ENCODE measurements around the gene IRF6.
A peak's percentile ranks its signal among the peaks of the same experiment; 100 is the strongest.

The IRF6 gene

GRCh38 chr1:209805875-209806760, at the start of gene IRF6:
Gene IRF6, minus strand, starts transcription at chr1:209806142. Its CDS starts 4,729 bp downstream, at chr1:209801413.
- no peak for FAIRE-seq

DNA sequence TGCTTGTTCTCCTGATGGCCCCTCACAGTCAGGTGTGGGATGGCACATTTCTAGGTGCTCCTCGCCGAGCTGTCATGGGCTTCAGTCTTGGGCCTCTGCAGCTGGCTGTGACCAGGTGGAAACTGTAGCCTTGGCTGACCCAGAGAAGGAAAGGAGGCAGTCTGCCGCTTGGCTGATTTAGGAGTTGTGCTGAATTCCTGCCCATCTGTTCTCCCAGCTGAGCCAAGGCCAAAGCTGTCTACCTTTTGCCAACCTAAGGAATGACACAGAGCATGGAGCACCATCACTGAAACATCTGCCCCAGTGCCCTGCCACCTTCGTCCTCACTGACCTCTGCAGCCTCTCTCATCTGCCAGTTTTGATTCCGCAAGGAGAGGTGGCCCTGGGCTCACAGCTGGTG, 49.7 kb upstream of the IRF6 start:
- FAIRE-seq: no peak

DNA sequence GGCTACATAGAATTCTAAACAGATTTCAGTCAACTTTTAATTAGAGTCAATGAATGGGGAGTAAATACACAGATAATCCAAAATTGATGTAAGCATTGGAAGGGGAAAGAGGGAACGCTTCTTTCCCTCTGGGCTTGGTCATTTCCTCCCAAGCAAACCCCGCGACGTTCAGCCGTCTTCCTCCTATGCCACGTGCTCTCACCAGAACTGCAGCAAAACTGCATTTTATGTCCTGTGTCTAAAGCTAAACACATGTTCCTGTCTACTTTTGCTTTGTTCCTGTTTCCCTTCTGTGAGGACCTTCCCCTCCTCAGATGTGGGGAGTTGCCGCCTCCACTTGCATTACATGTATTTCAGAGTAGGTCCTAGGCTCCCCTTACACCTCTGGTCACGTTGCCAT, 49.1 kb upstream of the IRF6 start:
- FAIRE-seq: no peak

GRCh38 chr1:209854196-209854595, 48.3 kb upstream of the IRF6 start:
- no peak for FAIRE-seq

- no peak for FAIRE-seq
Measured at GRCh38 chr1:209853676-209854075, 47.7 kb upstream of the IRF6 start.

DNA sequence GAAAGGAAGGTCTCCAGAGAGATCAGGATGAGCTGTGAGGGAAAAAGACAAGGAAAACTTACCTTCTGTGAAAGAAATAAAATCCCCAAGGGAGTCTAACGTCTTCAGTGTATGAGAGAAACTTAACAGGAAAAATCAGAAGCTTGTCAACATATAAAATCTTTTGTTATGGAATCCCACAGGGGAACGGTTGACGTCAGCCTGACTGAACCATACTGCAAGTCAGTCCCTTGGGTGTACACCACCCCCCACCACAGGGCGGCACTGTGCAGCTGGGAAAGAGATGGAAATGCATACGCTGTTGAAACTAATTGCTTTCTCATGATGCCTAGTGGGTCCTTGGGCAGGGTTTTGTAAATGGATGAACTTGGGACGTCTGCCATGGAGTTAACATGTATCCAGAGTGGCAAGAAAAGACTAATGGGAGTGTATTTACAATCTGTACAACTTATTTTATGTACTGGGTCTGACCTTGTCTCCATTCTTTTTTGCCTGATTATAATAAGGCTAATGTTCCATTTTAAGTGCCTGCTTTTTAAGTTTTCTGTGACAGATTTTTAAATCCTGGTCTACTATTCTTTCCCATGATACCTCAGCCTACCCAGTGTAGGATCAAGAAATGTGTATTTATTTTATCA, 44.5 kb upstream of the IRF6 start:
- FAIRE-seq: no peak

DNA sequence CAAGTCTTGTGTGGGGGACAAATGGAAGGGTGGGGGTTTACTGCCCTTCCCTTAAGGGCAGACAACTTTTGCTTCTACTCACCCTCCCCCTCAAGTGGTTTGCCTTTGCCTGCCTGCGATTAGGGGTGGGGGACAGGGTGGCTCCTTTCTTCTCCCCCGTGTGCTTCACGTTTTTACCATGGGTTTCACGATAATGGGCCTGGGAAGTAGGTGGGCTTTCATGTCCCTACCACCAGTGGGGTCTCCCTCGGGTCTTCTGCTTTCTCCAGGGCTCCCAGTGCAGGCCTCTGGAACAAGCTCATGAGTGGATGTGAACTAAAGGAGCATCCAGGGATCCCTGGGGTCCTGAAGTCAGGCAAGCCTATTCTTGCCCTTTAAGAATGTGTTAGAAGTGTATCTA, 43.4 kb upstream of the IRF6 start:
- no peak for FAIRE-seq

GRCh38 chr1:209845408-209845725, 39.4 kb upstream of the IRF6 start:
- FAIRE-seq: no peak

- no peak for FAIRE-seq
Measured at GRCh38 chr1:209844695-209845407, 38.9 kb upstream of the IRF6 start.

DNA sequence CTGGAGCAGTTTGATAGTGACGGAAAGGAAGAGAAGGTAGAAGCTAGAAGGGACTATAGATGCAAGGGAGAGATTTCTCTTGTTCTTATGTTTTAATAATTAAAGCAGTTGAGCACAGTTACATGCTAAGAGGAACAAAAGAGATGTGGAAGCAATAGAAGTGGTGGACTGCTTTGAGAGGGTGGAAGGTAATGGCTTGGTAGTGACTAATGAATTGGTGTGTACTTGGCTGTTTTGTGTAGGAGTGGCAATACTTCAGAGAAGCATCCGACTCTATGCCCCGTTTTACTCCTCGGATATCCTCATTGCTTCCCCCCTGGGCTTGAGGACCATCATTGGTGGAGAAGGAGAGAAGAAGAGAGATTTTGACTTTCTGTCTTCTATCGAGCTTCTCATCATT, 34.7 kb upstream of the IRF6 start:
- no peak for FAIRE-seq

DNA sequence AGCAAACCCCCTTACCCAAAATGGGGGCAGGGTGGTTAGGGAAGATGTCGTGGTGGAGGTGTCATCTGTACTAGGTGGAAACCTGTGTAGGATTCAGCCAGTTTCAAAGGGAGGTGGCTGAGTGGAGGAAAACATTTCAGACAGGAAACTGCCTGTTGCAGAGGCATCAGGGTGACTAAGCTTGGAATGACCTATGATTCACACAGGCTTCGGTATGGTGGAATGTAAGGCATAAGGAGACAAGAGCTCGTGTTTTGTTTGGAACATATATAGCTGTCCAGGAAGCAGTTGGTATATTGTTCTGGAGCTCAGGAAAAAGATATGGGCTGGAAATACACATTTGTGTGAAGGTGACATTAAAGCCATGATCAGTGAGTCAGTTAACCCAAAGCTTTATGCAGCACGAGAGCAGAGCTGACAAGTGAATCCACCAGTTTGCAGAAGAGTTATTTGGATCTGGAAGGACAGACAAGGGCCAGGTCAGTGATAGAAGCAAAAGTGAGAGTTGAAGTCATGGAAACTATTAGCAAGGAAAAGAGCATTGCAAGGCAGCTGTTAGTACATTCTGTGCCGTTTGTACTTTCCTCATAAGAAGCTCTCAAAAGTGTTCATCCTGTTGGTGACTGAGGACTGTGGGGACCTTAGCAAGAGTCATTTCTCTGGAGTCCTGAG, 34.1 kb upstream of the IRF6 start:
- FAIRE-seq: no peak

DNA sequence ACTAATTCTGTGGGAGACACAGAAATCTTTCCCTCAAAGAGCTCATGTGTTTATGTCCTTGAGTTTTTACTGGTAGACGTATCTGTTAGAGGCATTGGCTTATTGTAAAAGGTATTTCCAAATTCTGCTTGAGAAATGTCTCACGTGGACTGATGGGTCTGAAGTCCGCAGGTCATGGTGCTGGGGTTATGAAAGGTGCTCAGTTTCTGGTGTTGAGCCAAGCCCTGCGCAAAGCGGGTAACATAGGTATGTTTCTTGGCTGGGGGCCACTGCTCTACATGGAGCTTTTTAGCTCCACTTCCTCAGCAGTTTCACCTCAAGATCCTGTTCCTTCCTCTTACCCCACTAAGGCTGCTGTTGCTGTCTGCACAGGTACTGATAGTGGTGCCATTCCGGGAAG, 32.6 kb upstream of the IRF6 start:
- no peak for FAIRE-seq

GRCh38 chr1:209837671-209838070, 31.7 kb upstream of the IRF6 start:
- FAIRE-seq: no peak

- no peak for FAIRE-seq
Measured at GRCh38 chr1:209835782-209836298, 29.9 kb upstream of the IRF6 start.

DNA sequence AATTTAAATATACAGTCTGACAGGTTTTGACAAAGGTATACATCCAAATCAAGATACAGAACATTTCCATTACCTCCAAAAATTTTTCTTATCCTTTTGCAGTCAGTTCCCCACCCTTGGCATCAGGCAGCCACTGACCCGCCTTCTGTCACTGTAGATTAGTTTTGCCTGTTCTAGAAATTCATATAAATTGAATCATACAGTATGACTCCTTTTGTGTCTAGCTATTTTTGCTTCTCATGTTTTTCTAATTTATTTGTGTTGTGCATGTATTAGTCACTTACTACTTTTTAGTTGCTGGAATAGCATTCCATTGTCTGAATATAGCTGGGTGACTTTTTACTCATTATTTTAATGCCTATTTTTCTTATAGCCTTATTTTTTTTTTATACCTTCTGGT, 25.7 kb upstream of the IRF6 start:
- no peak for FAIRE-seq

DNA sequence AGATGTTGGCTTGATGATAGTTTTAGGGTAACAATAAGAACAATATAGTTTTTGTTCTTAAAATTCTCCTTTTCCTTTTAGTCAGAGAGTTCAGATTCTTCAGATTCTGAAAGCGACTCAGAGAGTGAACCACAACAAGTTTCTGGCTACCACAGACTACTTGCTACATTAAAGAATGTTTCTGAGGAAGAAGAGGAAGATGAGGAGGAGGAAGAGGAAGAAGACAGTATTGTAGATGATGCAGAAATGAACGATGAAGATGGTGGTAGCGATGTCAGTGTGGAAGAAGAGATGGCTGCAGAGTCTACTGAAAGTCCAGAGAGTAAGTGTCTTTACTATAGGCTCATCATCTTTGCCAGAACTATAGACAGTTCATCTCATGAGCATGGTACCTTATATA, 24.8 kb upstream of the IRF6 start:
- no peak for FAIRE-seq

- FAIRE-seq: no peak
Measured at GRCh38 chr1:209829716-209830115, 23.8 kb upstream of the IRF6 start.

GRCh38 chr1:209827384-209828262, 21.7 kb upstream of the IRF6 start, which contains the start of gene UTP25:
Gene UTP25, plus strand, starts transcription at chr1:209827972. Its CDS starts 92 bp downstream, at chr1:209828064.
- peak; percentile 86 for FAIRE-seq

DNA sequence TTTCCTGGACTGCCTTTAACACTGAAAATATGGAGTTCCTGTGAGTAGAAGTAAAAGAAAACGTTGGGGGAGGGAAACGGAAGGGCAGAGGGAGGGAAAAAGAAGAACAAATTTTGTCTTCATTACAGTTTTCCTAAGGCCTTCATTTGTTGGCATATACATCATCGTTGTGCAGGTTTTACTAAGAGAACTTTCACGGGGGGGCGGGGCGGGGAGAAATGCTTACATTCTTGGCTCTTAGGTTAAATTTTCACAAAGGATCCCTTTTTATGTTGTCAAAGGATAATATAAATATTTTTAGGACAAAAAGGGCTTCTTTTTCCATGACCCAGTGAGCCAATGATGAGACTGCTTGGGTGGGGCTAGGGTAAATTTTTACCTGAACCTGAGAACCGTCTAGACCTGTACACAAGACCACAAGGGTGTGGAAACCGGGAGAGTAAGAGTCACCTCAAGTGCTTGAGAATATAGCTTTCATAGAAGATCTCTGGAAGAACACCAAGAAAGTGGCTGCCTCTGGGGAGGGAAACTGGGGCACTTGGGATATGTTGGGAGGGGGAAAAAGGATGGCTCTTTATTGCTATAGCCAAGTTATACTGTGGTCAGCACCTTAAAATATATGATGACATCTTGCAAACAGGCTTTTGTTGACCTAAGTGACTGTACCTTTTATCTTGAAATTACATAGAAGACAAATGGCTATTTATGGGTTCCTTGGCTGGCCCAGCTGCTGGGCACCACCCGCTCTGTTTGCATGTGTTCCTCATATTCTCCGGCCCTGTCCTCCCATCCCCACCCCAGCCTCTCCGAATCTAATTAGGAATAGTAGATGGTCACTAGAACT, 19.9 kb upstream of the IRF6 start:
- no peak for FAIRE-seq

DNA sequence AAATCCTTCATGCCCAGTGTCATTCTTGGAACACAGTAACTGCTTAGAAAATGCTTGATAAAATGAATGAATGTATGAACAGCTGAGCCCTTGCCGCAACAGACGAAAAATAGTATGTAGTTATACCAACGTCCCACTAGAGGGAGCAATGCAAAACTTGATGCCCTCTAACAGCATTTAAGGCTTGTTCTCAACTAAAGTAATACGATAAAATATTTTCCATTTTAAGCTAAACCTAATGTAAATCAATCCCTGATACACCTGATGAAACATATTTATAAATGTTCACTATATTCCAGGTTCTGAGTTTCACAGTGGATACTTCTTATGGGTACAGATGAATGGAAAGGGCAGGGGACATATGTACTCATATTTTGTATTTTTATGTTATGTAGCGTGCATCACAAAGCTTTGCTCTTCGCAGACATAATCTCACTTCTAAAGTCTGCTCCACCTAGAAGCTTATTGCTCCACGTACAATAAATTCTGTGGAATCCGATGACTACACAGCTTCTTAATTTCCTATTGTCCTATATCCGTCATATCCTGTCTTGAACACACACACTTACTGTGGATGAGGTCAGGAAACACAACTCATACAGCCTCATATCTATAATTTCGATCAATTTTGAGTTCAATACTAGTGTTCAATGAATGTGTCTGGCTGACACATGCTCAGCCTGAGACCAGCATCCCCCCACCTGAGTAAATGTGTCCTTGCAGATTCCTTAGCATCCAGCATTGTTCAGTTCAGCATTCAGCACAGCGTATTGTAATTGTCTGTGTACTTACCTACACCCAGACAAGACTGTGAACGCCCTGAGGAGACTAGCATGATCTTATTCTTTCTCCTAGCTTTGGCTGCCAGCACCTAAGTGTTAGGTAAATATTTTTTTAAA, 17.4 kb upstream of the IRF6 start:
- FAIRE-seq: peak; percentile 70

All from A204.1 (cell line).